GM21390 (cell line): ENCODE results near the gene DNAJC28.
"Not testable (repeated sequence)": the region's sequence is repeated elsewhere in the genome, so short reads cannot be mapped to it uniquely, and the experiment has no call there.

Experiments used
- ATAC-seq: cut with Tn5 transposase; IDR thresholded peaks from one replicate; pipeline ENCODE4 v1.9.1; 2021; ENCODE audit not compliant: unreplicated experiment

DNAJC28 gene

GRCh38 chr21:33491373-33492102, at the start of gene DNAJC28:
Gene DNAJC28, minus strand, starts transcription at chr21:33491716. Its CDS starts 2,323 bp downstream, at chr21:33489393.
- ATAC-seq = peak; percentile 97

GRCh38 chr21:33541105-33541711, 49.7 kb upstream of the DNAJC28 start:
- no peak for ATAC-seq

GRCh38 chr21:33540711-33541104, 49.2 kb upstream of the DNAJC28 start:
- ATAC-seq = no peak

- no peak for ATAC-seq
These were observed 48.1 kb upstream of the DNAJC28 start for GRCh38 chr21:33539616-33540015.

GRCh38 chr21:33537212-33537611, 45.7 kb upstream of the DNAJC28 start:
- ATAC-seq = no peak

- no peak for ATAC-seq
These were observed 39.5 kb upstream of the DNAJC28 start for GRCh38 chr21:33531007-33531406.

GRCh38 chr21:33522953-33523349, 31.4 kb upstream of the DNAJC28 start:
- ATAC-seq = no peak

GRCh38 chr21:33522297-33522952, 30.9 kb upstream of the DNAJC28 start:
- no peak for ATAC-seq

- no peak for ATAC-seq
These were observed 27.4 kb upstream of the DNAJC28 start for GRCh38 chr21:33518899-33519298.

GRCh38 chr21:33514229-33514628, 22.7 kb upstream of the DNAJC28 start:
- ATAC-seq = no peak

GRCh38 chr21:33512481-33512880, 21.0 kb upstream of the DNAJC28 start:
- ATAC-seq = no peak

- ATAC-seq = no peak
These were observed 20.1 kb upstream of the DNAJC28 start for GRCh38 chr21:33511639-33512038.

- no peak for ATAC-seq
These were observed 19.3 kb upstream of the DNAJC28 start for GRCh38 chr21:33510826-33511225.

GRCh38 chr21:33507003-33507402, 15.5 kb upstream of the DNAJC28 start:
- not testable (repeated sequence) for ATAC-seq

GRCh38 chr21:33505833-33506232, 14.3 kb upstream of the DNAJC28 start:
- no peak for ATAC-seq

GRCh38 chr21:33496345-33496744, 4.8 kb upstream of the DNAJC28 start:
- ATAC-seq = no peak

- ATAC-seq = no peak
These were observed 4.2 kb upstream of the DNAJC28 start for GRCh38 chr21:33495743-33496142.

- no peak for ATAC-seq
These were observed 2.2 kb upstream of the DNAJC28 start for GRCh38 chr21:33493756-33494155.

GRCh38 chr21:33492571-33492970, 1.1 kb upstream of the DNAJC28 start:
- no peak for ATAC-seq

- ATAC-seq = no peak
These were observed 534 bp downstream of the DNAJC28 start for GRCh38 chr21:33490991-33491372.

GRCh38 chr21:33488936-33489335, 2.6 kb downstream of the DNAJC28 start:
- ATAC-seq = no peak

GRCh38 chr21:33487996-33488395, 3.5 kb downstream of the DNAJC28 start:
- no peak for ATAC-seq
